ENCODE measurements around the gene FBF1.

- TF ChIP-seq TBP (IDR thresholded peaks at IDR 0.05; ENCODE audit: low read depth, low read length) (no peak), SAP30 (IDR thresholded peaks at IDR 0.05; ENCODE audit: insufficient read depth, insufficient replicate concordance, low read length) (no peak)
- TF ChIP-seq, protein P1, sequence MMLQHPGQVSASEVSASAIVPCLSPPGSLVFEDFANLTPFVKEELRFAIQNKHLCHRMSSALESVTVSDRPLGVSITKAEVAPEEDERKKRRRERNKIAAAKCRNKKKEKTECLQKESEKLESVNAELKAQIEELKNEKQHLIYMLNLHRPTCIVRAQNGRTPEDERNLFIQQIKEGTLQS (IDR thresholded peaks at IDR 0.05; ENCODE audit: insufficient read depth, low read depth, low read length): no peak
Measured at GRCh38 chr17:75959051-75959838, 18.4 kb upstream of the FBF1 start.
